Activated T-cell treated with anti-CD3 and anti-CD28 coated beads, Interleukin-2, amount 50 U/mL, for 1 hour (primary cell): ENCODE results near the gene GTF3C5.
A peak's percentile ranks its signal among the peaks of the same experiment; 100 is the strongest.

Source experiments
- DNase-seq: peaks from one replicate; pipeline ENCODE4 v3.0.0-alpha.2; 2020

GTF3C5 gene

DNA sequence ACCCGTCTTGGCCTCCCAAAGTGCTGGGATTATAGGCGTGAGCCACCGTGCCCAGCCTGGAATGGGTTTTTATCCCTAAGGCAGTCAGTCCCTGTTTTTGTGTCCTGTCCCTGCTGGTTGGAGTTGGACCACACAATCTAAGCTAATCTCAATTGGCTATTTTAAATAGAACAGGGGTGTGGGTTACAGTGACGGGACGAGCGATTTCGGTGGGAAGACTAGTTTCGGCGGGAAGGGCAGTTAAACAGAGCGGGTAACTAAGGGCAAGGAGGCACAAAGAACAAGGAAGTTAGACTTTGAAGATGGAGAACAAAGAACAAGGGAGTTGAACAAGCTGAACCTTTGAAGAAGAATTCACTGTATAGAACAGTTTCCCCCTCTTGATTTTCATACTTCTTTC is 1.4 kb downstream of the GTF3C5 start:
- DNase-seq, result no peak

DNA sequence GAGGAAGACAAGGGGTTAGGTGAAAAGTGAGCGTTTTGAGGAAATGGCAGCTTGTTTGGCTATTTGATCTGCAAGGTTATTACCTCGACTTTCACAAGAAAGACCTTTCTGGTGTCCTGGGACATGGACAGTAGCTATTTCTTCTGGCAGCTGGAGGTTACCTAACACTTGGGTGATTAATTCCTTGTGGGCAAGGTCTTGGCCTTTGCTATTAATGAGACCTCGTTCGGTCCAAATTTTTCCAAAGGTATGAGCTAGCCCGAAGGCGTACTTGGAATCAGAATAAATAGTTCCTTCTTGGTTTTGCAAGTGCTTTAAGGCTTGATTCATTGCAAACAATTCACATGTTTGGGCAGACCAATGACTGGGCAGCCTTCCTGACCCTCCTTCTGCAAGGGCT is 4.9 kb downstream of the GTF3C5 start:
- no peak for DNase-seq

DNA sequence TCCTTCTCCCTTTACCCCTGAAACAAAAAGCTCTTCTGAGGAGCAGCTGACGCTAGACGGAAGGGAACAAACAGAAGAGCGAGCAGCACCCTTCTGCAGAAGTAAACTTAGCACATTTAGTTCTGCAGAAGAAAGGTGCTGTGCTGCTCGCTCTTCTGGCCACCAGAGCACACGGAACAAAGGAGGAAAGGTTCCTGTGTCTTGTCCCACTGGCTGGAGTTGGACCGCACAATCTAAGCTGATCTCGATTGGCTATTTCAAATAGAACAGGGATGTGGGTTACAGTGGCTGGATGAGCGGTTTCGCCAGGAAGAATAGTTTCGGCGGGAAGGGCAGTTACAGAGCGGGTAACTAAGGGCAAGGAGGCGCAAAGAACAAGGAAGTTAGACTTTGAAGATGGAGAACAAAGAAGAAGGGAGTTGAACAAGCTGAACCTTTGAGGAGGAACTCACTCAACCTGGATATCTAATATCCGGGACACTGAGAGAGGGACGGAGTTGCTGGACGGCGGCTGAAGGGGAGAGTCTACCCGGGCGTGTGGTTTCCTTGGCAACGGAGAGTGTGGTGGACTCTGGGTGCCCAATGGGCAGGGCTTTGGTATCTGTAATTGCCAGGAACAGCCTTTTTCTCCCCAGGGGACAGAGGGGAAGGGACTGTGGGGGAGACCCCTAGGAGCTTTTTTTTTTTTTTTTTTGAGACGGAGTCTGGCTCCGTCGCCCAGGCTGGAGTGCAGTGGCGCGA is 7.1 kb downstream of the GTF3C5 start:
- no peak for DNase-seq

DNA sequence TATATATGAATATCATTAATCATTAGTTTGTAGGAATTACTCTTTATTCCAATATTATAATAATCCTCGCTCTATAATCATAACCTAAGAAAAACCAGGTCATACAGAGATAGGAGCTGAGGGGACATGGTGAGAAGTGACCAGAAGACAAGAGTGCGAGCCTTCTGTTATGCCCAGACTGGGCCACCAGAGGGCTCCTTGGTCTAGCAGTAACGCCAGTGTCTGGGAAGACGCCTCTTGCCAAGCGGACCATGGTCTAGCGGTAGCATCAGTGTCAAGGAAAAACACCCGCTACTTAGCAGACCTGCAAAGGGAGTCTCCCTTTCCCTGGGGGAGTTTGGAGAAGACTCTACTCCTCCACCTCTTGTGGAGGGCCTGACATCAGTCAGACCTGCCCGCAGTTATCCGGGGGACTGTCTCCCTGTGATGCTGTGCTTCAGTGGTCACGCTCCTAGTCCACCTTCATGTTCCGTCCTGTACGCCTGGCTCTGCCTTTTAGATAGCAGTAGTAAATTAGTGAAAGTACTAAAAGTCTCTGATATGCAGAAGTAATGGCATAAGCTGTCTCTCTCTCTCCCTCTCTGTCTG is 10.2 kb downstream of the GTF3C5 start:
- peak; percentile 53 for DNase-seq

DNA sequence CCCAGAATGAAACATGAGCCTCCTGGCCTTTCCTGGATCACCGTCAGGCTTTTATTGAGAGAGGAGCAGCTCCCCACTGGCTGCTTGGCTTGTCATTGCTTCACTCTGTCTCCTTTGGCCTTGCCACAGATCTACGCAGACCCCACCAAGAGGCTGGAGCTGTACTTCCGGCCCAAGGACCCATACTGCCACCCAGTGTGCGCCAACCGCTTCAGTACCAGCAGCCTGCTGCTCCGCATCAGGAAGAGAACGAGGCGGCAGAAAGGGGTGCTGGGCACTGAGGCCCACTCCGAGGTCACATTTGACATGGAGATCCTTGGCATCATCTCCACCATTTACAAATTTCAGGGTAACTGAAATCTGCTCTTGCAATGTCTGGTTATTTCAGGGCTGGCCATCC is 11.2 kb downstream of the GTF3C5 start:
- DNase-seq, result no peak

DNA sequence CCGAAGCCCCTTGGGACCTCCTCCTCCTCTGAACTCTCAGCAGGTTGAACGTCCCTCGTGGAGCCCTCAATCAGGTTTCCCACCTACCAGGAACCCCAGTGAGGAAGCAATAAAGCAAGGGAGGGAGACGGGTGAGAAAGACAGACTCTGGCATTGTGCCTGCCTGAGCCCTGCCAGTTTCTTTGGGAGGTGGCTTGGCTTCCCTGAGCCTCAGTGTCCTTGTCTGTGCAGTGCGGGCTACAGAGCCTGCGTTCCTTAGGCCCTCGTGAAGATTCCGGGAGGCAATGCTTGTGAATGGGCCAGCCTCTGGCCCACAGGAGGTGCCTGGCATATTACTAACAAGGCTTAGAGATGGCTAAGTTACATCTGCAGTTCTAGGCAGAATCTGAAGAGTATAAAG is 11.9 kb downstream of the GTF3C5 start:
- DNase-seq, result no peak

DNA sequence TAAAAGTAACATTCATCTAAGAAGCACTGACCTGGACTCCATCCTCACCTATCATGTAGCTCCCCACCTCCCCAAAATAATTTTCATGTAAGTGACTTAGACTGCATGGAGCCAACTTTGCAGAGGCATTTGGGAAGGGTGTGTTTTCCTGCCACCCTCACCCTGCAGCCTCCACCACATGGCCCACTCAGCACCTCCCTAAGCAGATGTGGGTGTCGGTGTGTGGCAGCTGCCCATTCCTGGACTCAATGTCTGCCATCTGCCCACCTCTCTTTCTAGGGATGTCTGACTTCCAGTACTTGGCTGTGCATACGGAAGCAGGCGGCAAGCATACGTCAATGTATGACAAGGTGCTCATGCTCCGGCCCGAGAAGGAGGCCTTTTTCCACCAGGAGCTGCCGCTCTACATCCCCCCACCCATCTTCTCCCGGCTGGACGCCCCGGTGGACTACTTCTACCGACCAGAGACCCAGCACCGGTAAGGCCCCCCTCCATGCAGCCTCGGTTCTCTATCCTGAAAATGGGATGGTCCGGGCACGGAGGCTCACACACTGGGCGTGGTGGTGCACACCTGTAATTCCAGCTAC is 12.7 kb downstream of the GTF3C5 start:
- no peak for DNase-seq

DNA sequence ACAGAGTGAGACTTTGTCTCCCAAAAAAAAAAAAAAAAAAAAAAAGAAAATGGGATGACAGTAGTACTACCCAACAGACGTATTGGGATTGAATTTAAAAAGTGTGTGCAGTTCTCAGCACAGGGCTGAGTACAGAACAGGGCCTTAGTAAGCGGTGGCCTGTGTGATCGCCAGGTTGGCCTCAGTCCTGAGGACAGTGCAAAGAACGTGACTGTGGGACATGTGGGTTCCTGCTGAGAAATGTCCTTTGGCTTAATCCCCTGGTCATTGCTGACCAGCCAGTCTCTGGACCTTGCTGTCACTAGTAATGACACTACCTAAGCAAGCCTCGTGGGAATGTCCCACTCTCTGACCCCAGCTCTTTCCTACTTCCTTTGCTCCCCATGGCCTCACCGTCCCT is 13.3 kb downstream of the GTF3C5 start:
- DNase-seq, result no peak

DNA sequence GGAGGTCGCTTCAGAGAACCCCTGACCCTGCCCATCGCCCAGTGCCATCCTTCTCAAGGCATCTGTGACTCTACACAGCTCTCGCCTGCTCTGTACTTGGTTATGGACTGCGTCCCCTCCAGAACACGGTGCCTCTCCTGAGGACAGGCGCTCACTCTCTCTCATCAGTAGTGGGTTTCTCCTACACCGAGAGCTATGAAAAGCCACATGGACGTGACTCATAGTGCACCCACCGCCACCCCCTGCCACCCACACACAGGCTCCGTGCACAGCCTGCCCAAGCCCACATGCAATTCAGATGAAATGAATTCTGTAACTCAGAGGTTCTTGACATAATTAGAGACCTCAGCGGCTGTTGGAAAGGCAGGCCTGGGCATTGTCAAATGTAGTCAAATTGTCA is 13.9 kb downstream of the GTF3C5 start:
- no peak for DNase-seq

DNA sequence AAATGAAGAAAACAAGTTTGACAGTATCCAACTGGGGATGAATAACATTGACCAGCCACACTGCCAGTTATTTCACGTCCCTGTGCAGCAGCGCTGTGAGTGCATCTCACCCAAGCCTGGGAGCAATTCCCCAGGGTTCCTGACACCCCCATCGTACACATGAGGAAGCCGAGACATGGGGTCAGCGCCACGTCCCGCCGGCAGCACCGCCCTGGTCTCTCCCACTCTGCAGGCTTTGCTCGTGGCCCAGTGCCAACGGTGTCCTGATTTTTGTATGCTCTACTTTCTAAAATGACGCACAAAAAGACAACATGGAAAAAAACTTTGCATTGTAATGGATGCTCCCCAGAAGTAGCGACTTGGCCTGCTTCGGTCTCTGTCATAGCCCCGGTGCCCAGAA is 14.3 kb downstream of the GTF3C5 start:
- no peak for DNase-seq

DNA sequence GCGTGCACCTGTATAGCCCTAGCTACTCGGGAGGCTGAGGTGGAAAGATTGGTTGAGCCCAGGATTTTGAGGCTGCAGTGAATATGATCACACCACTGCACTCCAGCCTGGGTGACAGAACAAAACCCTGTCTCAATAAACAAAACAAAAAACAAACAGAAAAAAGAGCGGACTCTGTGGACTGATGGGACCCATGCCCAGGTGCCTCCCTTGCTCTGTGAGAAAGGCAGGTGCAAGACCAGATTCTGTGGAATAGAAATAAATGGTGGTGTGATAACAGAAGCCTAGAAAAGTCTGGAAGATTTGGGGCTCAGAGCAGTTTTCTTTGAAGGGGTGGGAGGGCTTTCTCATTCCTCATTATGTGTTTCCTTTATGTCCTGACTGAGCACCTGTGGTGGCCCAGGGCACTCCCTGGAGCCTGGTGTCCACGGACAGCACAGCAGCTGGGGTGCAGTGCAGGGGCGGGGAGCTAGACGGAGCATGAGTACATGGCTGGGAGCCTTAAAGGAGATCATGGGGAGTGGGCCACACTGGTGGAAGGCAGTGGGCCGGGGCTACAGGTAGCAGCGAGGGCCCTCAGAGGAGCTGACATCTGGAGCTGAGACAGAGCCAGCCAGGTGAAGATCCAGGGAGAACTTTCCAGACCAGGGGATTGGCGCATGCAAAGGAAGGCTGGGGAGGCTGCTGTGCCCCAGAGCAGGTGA is 15.6 kb downstream of the GTF3C5 start:
- DNase-seq, result no peak

DNA sequence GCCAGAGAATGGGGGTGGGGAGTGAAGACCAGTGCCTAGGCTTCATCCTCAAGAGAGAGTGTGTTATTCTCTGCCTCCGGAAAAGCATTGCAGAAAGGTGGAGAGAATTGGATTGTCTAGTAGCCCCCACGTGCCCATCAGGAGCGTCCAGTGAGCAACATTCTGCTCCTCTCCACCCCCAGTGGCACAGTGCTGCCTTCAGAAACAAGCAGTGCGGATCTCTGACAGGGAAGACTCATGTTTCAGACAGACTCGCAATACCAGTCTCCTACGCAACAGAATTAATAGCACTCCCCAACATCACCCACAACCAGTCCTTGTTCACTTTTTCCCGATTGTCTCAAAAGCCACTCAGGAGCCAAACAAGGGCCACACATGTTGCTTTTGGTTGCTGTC is 16.1 kb downstream of the GTF3C5 start:
- no peak for DNase-seq

DNA sequence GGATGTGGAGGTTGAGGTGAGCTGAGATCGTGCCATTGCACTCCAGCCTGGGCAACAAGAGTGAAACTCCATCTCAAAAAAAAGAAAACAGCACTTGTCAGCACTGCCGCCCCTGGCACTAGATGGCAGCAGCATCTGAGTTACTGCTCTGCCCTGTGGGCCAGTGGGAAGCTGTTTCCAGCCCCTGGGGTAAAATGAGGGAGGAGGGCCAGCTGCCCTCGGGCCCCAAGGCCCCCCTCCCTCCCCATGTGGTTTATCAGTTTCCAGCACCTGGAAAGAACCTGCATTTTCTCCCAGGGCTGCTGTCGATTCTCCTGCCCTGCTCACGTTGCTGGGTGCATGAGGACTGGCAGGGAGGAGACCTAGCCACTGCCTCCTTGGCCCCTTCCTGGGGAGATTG is 17.8 kb downstream of the GTF3C5 start:
- no peak for DNase-seq

DNA sequence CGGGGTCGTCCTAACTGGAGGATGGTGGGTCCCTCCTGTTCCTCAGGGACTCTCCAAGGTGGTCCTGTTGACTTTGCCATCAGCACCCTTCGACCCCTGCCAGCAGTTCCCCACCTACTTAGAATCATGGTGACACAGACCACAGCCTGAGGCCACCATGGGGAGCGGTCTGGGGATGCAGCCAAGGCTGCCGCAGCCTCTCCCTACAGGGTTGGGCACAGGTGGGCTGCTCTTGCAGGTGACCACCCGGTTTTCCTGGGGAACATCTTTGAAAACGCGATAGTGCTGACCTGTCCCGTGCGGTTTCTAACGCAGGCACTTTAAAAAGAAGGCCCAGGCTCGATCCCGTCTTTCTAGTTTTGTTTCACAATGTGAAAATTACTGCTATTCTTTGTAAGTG is 18.2 kb downstream of the GTF3C5 start:
- no peak for DNase-seq

DNA sequence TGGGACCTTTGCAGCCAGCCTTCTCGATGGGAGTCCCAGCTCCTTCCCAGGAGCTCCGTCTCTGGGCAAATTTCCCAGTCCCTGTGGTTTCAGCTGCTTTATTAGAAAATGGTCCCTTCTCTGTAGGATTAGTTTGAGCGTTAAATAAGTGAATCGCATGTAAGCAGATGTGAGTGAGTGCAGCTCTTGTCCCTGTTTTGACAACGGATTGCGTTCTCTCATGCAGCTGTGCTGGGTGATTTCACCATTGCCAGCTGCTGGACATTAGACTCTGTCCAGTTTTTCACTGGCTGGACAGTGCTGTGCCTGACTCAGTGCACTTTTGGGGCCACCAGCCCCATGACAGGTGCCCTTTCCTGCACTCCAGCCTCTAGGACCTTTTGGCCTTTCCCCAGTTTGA is 19.3 kb downstream of the GTF3C5 start:
- DNase-seq, result no peak

DNA sequence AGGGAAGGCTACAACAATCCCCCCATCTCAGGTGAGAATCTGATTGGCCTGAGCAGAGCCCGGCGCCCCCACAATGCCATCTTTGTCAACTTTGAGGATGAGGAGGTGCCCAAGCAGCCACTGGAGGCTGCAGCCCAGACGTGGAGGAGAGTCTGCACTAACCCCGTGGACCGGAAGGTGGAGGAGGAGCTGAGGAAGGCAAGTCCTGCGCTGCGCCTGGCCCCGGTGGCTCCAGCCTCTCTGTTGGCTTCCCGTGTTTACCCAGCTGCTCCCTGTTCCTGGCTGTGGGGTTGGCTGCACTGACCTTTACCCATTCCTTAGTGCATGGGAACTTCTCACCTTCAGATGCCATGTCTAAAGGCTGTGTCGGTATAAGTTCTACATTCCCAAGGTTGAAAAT is 20.0 kb downstream of the GTF3C5 start:
- no peak for DNase-seq

DNA sequence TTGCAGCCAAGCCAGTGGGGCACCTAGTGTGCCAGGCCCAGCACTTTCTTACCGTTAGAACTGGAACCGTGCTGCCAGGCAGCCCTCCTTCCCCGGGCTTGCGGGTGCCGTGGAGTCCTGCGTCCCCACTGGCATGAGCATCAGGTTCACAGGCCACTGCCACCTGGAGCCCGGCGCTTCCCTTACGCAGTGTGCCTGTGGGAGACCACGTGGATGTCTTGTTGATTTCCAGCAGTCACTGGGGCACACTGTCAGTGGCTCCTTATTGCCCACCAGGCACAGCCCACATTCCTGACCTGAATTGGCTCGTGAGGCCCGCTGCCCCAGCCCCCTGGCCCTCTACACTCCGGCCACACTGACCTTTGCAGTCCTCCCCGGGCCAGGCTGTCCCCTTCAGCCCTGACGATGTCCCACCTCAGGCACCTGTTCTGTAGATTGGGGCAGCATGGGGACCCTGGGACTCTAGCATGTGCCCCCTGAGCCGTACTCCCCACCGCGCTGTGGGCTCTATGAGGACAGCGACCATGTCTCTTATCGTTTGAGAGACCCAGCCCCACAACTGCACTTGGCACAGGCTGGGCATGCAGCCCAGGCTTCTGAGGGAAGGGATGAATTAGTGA is 20.6 kb downstream of the GTF3C5 start:
- DNase-seq, result no peak

DNA sequence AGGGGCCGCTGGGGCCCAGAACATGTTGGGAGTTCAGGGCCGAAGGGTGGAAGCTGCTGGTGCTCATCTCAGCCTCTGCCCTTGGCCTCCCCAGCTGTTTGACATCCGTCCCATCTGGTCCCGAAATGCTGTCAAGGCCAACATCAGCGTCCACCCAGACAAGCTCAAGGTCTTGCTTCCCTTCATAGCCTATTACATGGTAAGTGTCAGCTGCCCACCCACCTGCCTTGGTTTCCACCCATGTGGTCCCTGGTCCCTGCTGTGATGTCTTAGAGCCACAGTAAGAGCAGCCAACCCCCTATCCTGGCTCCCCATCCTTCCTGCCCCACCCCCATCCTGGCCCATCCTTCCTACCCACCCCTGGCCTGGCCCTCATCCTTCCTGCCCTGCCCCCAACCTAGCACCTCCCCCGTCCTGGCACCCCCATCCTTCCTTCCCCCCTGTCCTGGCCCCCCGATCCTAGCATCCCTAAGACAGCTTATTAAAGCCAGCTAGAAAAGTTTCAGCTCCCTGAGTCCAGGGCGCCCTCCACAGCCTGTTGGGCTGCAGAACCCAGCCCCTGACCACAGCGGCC is 21.3 kb downstream of the GTF3C5 start:
- DNase-seq, result no peak

DNA sequence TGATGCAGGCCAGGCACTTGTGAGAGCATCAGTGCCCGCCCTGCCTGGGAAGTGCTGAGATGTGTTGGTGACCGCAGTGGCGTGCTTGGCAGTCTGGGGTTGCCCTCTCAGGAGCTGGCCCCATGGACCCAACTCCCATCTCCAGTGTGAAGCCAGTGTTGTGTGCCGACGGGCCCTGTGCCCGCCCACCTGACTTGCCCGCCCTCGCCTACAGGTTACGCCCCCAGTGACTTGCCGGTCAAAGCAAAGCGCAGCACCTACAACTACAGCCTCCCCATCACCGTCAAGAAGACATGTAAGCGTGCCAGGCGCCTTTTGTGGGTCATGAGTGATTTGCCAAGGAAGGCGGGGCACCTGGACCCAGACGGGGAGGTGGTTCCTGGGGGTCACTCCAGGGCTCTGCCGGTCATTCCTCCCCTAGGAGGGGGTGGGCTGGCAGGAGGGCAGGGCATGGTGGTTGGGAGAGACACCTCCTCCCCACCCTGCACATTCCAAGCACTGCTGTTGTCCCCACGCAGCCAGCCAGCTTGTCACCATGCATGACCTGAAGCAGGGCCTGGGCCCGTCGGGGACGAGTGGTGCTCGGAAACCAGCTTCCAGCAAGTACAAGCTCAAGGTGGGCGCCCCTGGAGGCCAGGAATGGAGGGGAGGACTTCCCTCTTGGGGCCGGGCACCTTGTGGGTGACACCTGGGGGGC is 23.5 kb downstream of the GTF3C5 start:
- DNase-seq, result no peak

DNA sequence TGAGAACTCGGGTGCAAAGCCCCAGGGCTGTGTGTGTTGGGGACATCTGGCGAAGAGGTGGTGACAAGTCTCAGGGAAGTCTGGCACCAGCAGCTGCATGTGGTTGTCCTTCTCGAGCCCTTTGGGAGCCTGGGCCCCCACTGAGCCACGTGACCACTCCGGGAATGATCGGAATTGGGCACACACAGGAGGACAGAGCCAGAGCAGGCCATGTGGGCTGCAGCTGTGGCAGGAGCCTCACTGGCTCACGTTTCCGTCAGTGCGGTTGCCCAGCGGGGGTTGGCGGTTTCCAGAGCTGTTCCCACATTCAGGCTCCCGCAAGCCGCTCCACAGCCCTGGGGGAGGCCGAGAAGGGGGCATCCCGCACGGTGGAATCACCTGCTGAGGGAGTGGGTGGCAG is 24.2 kb downstream of the GTF3C5 start:
- no peak for DNase-seq

DNA sequence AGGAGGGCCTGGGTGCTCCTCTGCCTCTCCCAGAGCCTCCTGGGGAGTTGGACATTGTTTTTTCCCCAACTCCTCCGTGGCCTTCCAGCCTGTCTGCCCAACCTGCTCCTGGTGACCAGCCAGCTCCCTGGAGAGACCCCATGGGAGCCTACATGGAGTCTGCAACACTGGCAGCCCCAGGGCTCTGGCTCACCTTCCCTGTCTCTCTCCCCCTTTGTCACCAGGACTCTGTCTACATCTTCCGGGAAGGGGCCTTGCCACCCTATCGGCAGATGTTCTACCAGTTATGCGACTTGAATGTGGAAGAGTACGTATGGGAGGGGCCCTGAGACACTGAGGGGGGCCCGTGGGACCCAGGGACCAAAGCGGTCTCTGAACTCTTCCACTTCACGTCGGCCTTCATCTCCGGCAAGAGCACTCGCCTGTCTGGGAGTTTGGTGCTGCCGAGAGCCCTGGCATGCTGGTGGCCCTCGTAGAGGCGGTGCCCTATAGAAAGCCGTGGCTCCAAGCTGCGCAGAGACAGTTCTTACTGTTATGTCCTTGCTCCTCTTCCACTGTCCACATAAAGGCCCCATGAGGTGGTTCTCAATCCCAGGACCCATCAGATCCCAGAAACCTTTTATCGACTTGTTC is 25.1 kb downstream of the GTF3C5 start:
- DNase-seq, result no peak

DNA sequence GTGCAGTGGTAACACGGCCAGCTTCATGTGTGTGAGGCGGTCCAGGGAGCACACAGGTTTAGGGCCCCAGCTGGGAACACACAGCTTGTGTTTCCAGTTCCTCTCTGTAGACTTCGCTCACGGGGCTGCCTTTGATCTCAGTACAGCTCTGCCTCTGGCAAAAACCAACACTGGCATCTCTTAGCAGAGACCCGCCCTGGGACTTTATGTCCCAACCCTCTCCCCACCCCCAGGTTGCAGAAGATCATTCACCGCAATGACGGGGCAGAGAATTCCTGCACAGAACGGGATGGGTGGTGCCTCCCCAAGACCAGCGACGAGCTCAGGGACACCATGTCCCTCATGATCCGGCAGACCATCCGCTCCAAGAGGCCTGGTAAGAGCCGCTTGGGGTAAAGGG is 25.7 kb downstream of the GTF3C5 start:
- no peak for DNase-seq
